Urinary bladder (tissue), 4 donors: ENCODE data around the gene SRCAP. TPM values are rescaled to one million over a fixed set of nuclear protein-coding genes. Genes with fewer than 3 reads are reported as not detected.

ENCODE experiments used
- DNase-seq: peaks from one replicate; pipeline ENCODE4 v3.0.0-alpha.2; 2015; ENCODE audit errors: extremely low spot score
- H3K27ac ChIP-seq: one replicate; pipeline ENCODE4 v1.5.1; 2013; ENCODE audit warnings: low read depth, mild to moderate bottlenecking, moderate library complexity
- H3K36me3 ChIP-seq: one replicate; pipeline ENCODE4 v1.6.1; 2013; ENCODE audit warnings: mild to moderate bottlenecking, moderate library complexity; ENCODE audit not compliant: insufficient read depth
- H3K4me1 ChIP-seq: one replicate; pipeline ENCODE4 v1.6.1; 2013; ENCODE audit warnings: mild to moderate bottlenecking, moderate library complexity; ENCODE audit not compliant: insufficient read depth
- H3K4me3 ChIP-seq: one replicate; pipeline ENCODE4 v1.5.1; 2013; ENCODE audit warnings: low read depth, low read length
- WGBS: extraction: QIAGEN DNeasy Blood & Tissue Kit; methylation state at CpG from one replicate; pipeline ENCODE4 v1.1.7; 2013; 5-methylcytosine and 5-hydroxymethylcytosine counted together
- polyA plus RNA-seq: library from polyadenylated mRNA; stranded (reverse); fragments of 200-250 nt; gene quantifications from one replicate; pipeline ENCODE4 v1.2.3, GENCODE V29; 2013
- total RNA-seq: library from RNA; depleted of rRNA; stranded (reverse); fragments of >200 nt; gene quantifications from one replicate; pipeline ENCODE4 v1.2.3, GENCODE V29; 2014
- donor health status: healthy with polysubstance abuse.
- donor health status: healthy.

The SRCAP gene
- total and polyA plus RNA-seq, 2 donors: 15.0 to 20.3 TPM

GRCh38 chr16:30766206-30766932, 67.4 kb downstream of the SRCAP start:
- Histone ChIP-seq H3K4me3 (no peak overlapping the region), H3K4me1 (no peaks in the 10 kb centered on the region), H3K27ac (no peak overlapping the region), H3K36me3 (peaks cover 9% of the 10 kb centered on the region)
- WGBS: 90% methylated on average over 29 of the region's 29 CpGs
- no peak for DNase-seq

GRCh38 chr16:30766933-30767284, 67.9 kb downstream of the SRCAP start:
- no peaks in the 10 kb centered on the region for H3K4me1 ChIP-seq
- no peak overlapping the region for H3K4me3 ChIP-seq
- peaks cover 9% of the 10 kb centered on the region for H3K36me3 ChIP-seq
- no peak overlapping the region for H3K27ac ChIP-seq
- WGBS: 78% methylated on average over 4 of the region's 4 CpGs
- DNase-seq: no peak

GRCh38 chr16:30767767-30768465, 68.9 kb downstream of the SRCAP start:
- peaks cover 9% of the 10 kb centered on the region for H3K36me3 ChIP-seq
- DNase-seq: no peak
- no peak overlapping the region for H3K27ac ChIP-seq
- H3K4me3 ChIP-seq: no peak overlapping the region
- H3K4me1 ChIP-seq: no peaks in the 10 kb centered on the region
- WGBS: 91% methylated on average over 18 of the region's 18 CpGs

- H3K36me3 ChIP-seq: peaks cover 9% of the 10 kb centered on the region
- DNase-seq: no peak
- no peak overlapping the region for H3K27ac ChIP-seq
Observed at GRCh38 chr16:30768583-30769181, 69.7 kb downstream of the SRCAP start.

GRCh38 chr16:30769379-30770089, 70.6 kb downstream of the SRCAP start:
- 93% methylated on average over 17 of the region's 17 CpGs for WGBS
- DNase-seq: no peak
- Histone ChIP-seq H3K4me1 (no peaks in the 10 kb centered on the region), H3K4me3 (no peak overlapping the region), H3K36me3 (peaks cover 9% of the 10 kb centered on the region), H3K27ac (no peak overlapping the region)

More at GRCh38 chr16:30768583-30769181, 69.7 kb downstream of the SRCAP start:
- H3K4me1 ChIP-seq: no peaks in the 10 kb centered on the region
- no peak overlapping the region for H3K4me3 ChIP-seq
- WGBS: 96% methylated on average over 23 of the region's 23 CpGs

GRCh38 chr16:30771726-30772125, 72.8 kb downstream of the SRCAP start:
- WGBS: 90% methylated on average over 14 of the region's 14 CpGs
- Histone ChIP-seq H3K4me3 (no peak overlapping the region), H3K4me1 (no peaks in the 10 kb centered on the region), H3K27ac (no peak overlapping the region), H3K36me3 (peaks cover 9% of the 10 kb centered on the region)
- no peak for DNase-seq

GRCh38 chr16:30773826-30774225, 74.9 kb downstream of the SRCAP start:
- H3K4me1 ChIP-seq: no peaks in the 10 kb centered on the region
- no peak for DNase-seq
- peaks cover 7% of the 10 kb centered on the region for H3K36me3 ChIP-seq
- H3K4me3 ChIP-seq: no peak overlapping the region
- H3K27ac ChIP-seq: no peak overlapping the region
- 88% methylated on average over 14 of the region's 14 CpGs for WGBS

GRCh38 chr16:30774367-30775130, 75.6 kb downstream of the SRCAP start:
- 52% methylated on average over 8 of the region's 8 CpGs for WGBS
- no peaks in the 10 kb centered on the region for H3K4me1 ChIP-seq
- no peak for DNase-seq

GRCh38 chr16:30775131-30775391, 76.1 kb downstream of the SRCAP start:
- WGBS: 7% methylated on average over 15 of the region's 15 CpGs
- Histone ChIP-seq H3K27ac (no peak overlapping the region), H3K36me3 (no peaks in the 10 kb centered on the region), H3K4me1 (no peaks in the 10 kb centered on the region), H3K4me3 (peak overlapping the region; percentile 53)
- no peak for DNase-seq

More at GRCh38 chr16:30774367-30775130, 75.6 kb downstream of the SRCAP start:
- H3K36me3 ChIP-seq: peaks cover 2% of the 10 kb centered on the region
- no peak overlapping the region for H3K4me3 ChIP-seq
- no peak overlapping the region for H3K27ac ChIP-seq

GRCh38 chr16:30775392-30776188, 76.6 kb downstream of the SRCAP start:
- H3K27ac ChIP-seq: peak overlapping the region; percentile 55
- under 1% methylated on average over 81 of the region's 81 CpGs for WGBS

GRCh38 chr16:30777591-30778297, 78.8 kb downstream of the SRCAP start:
- no peaks in the 10 kb centered on the region for H3K4me1 ChIP-seq
- no peak overlapping the region for H3K27ac ChIP-seq
- H3K36me3 ChIP-seq: no peaks in the 10 kb centered on the region

More at GRCh38 chr16:30775392-30776188, 76.6 kb downstream of the SRCAP start:
- H3K36me3 ChIP-seq: no peaks in the 10 kb centered on the region
- no peaks in the 10 kb centered on the region for H3K4me1 ChIP-seq
- H3K4me3 ChIP-seq: peak overlapping the region; percentile 53
- DNase-seq: peak; percentile 75

GRCh38 chr16:30778549-30779244, 79.7 kb downstream of the SRCAP start:
- WGBS: 73% methylated on average over 14 of the region's 14 CpGs
- DNase-seq: no peak
- no peak overlapping the region for H3K27ac ChIP-seq
- no peaks in the 10 kb centered on the region for H3K4me1 ChIP-seq
- no peak overlapping the region for H3K4me3 ChIP-seq
- no peaks in the 10 kb centered on the region for H3K36me3 ChIP-seq

More at GRCh38 chr16:30777591-30778297, 78.8 kb downstream of the SRCAP start:
- 82% methylated on average over 7 of the region's 7 CpGs for WGBS
- no peak for DNase-seq
- no peak overlapping the region for H3K4me3 ChIP-seq
